Measurements from ENCODE around the gene HSPB6. TPM values are rescaled to one million over a fixed set of nuclear protein-coding genes. Genes with fewer than 3 reads are reported as not detected.
A peak's percentile ranks its signal among the peaks of the same experiment; 100 is the strongest.

Gene HSPB6
- total RNA-seq, 1 donor from 2014 or later = 0.49 TPM

DNA sequence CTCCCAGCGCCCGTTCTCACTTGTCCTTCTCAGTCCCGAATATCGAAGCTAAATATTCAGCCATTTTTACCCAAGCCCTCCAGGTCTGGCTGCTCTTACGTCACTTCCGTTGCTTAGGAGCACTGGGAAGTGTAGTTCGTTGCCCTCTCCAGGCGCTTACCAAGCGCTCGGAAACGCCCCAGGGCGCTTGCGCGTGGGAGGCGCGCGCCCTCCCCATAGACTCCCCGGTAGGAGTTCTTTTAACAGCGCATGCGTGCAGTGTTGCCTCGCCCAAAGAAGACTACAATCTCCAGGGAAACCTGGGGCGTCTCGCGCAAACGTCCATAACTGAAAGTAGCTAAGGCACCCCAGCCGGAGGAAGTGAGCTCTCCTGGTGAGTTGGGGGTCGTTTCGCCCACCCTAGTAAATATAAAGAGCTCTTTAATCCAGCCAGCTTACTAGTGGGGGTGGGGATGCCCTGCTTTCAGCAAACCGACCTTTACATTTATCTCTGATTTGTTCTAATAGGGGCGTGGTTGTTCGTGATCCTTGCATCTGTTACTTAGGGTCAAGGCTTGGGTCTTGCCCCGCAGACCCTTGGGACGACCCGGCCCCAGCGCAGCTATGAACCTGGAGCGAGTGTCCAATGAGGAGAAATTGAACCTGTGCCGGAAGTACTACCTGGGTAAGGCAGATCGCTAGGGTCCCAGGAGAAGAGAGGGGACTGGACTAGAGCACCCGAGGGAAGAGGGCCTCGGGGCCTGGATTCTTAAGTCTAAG is 11.3 kb downstream of the HSPB6 start, which contains the start of the genes PSENEN and U2AF1L4:
Gene PSENEN, plus strand, starts transcription at position 324 of the 759 bp plus-strand sequence. Its CDS starts 280 bp downstream, at position 604.
Gene U2AF1L4, minus strand, starts transcription at position 91 of the 759 bp plus-strand sequence. Its CDS starts 27 bp downstream, at position 64.
- Mint-ChIP-seq H3K27me3 (ENCODE audit: unreplicated experiment) (peaks cover 5% of the 10 kb centered on the region), H3K27ac (ENCODE audit: unreplicated experiment) (peak within 1 kb of the TSS; percentile 96), H3K4me1 (ENCODE audit: low read depth, unreplicated experiment) (peaks cover 10% of the 10 kb centered on the region), H3K9me3 (ENCODE audit: unreplicated experiment) (peaks cover 12% of the 10 kb centered on the region), H3K4me3 (ENCODE audit: unreplicated experiment) (peak within 1 kb of the TSS; percentile 98), H3K36me3 (ENCODE audit: unreplicated experiment) (no peaks in the 10 kb centered on the region)
- DNase-seq = peak; percentile 94
- TF ChIP-seq, protein P1, sequence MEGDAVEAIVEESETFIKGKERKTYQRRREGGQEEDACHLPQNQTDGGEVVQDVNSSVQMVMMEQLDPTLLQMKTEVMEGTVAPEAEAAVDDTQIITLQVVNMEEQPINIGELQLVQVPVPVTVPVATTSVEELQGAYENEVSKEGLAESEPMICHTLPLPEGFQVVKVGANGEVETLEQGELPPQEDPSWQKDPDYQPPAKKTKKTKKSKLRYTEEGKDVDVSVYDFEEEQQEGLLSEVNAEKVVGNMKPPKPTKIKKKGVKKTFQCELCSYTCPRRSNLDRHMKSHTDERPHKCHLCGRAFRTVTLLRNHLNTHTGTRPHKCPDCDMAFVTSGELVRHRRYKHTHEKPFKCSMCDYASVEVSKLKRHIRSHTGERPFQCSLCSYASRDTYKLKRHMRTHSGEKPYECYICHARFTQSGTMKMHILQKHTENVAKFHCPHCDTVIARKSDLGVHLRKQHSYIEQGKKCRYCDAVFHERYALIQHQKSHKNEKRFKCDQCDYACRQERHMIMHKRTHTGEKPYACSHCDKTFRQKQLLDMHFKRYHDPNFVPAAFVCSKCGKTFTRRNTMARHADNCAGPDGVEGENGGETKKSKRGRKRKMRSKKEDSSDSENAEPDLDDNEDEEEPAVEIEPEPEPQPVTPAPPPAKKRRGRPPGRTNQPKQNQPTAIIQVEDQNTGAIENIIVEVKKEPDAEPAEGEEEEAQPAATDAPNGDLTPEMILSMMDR (IDR thresholded peaks at IDR 0.05; ENCODE audit: partially characterized antibody, unreplicated experiment) = no peak

DNA sequence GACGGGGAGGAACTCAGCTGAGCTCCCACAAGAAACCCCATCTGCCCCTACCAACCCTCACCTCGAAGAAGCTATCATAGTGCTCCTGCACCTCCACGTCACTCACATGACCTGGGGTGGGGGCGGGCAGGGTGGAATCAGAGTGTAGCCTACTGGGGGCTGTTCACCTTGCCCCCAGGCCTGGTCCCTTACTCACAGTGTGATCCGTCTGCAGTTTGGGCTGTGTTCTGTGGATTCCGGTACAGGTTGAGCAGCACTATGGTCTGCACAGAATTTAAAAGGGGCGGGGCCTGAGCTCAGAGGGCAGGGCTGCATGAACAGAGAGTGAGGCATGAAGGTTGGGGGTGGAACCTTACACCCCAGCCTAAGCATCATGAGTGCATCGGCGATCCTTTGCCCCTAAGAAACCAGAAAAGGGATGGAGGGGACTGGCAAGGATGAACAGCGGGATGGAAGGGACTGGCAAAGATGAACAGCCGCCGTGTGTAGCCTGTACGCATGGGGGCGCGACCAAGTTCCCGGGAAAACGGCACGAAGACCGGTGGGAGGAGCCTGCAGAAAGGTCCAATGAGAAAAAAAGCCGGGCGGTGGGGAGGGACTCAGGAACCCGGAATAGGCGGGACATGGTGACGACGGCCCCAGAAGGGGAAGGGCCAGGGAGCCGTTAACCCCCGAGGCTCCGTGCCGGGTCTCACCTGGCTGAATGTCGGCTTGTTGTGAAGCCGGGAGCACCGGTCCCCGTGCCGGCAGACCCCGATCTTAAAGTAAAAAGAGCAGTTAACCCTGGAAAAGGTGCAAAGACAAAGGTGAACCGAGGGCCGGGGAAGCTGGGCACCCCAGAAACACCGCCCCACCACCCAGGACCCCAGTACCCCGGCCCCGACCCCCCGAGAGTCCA is 12.2 kb downstream of the HSPB6 start:
- Mint-ChIP-seq H3K36me3 (ENCODE audit: unreplicated experiment) (no peaks in the 10 kb centered on the region), H3K27me3 (ENCODE audit: unreplicated experiment) (peaks cover 4% of the 10 kb centered on the region), H3K9me3 (ENCODE audit: unreplicated experiment) (peaks cover 13% of the 10 kb centered on the region), H3K4me3 (ENCODE audit: unreplicated experiment) (peak overlapping the region; percentile 98), H3K4me1 (ENCODE audit: low read depth, unreplicated experiment) (peaks cover 10% of the 10 kb centered on the region), H3K27ac (ENCODE audit: unreplicated experiment) (peak overlapping the region; percentile 96)
- peak; percentile 95 for DNase-seq
- TF ChIP-seq, protein P1 (IDR thresholded peaks at IDR 0.05; ENCODE audit: partially characterized antibody, unreplicated experiment) = no peak

DNA sequence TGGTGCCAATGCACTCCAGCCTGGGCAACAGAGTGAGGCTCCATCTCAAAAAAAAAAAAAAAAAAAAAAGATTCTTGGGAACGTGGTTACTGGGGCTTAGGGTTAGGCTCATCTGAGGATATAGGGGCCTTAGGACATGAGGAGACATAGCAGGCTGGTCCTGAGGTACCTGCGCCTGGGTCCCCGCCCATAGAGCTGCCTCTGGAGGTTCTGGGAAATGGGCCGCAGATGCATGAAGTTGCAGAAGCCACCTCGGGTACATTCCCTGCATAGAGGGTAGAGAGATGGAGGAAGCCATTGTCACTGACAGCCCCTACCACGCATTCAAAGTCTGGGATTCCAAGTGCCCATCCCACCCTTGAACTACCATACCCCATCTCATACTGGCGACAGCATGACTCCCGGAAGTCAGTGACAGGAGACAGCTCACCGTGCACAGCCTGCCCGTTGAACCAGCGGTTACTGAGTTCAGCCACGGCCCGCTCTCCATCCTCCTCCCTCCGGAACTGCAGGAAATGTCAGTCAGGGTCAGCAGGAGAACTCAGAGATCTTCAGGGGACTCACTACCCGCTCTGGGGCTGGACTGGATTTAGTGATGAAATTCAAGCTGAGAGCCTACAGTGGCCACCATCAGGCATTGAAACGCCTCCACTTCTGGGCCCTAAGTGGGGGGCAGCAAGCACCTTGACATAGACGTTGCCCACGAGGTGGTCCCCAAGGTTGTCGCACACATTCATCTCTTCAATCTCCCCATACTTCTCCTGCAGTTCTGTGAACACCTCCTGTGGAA is 13.0 kb downstream of the HSPB6 start:
- no peak for DNase-seq
- TF ChIP-seq, protein P1 (IDR thresholded peaks at IDR 0.05; ENCODE audit: partially characterized antibody, unreplicated experiment) = no peak
- Mint-ChIP-seq H3K9me3 (ENCODE audit: unreplicated experiment) (peaks cover 9% of the 10 kb centered on the region), H3K4me1 (ENCODE audit: low read depth, unreplicated experiment) (peaks cover 9% of the 10 kb centered on the region), H3K27me3 (ENCODE audit: unreplicated experiment) (no peaks in the 10 kb centered on the region), H3K27ac (ENCODE audit: unreplicated experiment) (peak overlapping the region; percentile 96), H3K4me3 (ENCODE audit: unreplicated experiment) (peak overlapping the region; percentile 98), H3K36me3 (ENCODE audit: unreplicated experiment) (no peaks in the 10 kb centered on the region)

DNA sequence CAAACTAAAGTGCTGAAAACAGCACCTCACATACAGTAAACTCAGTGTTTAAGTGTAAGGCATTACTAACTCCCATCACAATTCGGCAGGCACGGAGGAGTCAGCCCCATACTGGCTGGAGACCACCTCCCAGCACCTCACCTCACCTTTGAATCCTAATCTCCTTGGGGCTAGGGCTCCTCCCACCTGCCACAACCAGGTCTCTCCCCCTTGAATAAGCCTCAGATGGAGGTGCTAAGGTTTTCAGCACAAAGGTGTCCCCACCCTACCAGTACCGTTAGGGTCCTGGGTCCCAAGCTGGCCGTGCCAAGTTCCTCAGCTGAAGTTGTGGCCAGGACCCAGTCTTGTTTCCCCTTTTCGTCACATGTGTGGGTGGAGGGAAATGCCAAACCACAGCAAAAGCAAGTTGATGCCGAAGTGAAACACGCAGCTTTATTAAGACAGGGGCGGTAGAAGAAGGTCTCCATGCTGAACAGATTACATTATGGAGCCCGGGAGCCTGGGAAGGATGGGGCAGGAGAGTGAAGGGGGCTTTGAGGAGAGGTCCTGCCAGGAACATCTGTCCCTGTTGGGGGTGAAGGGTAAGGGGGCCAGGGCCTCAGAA is 14.6 kb downstream of the HSPB6 start, which contains the start of gene IGFLR1:
Gene IGFLR1, minus strand, starts transcription at position 332 of the 604 bp plus-strand sequence. CDS start 1,272 bp downstream, outside the sequence.
- Mint-ChIP-seq H3K4me3 (ENCODE audit: unreplicated experiment) (peak within 1 kb of the TSS; percentile 52), H3K27me3 (ENCODE audit: unreplicated experiment) (no peaks in the 10 kb centered on the region), H3K9me3 (ENCODE audit: unreplicated experiment) (peaks cover 10% of the 10 kb centered on the region), H3K27ac (ENCODE audit: unreplicated experiment) (peak within 1 kb of the TSS; percentile 62), H3K36me3 (ENCODE audit: unreplicated experiment) (no peaks in the 10 kb centered on the region), H3K4me1 (ENCODE audit: low read depth, unreplicated experiment) (peaks cover 6% of the 10 kb centered on the region)
- TF ChIP-seq, protein P1 (IDR thresholded peaks at IDR 0.05; ENCODE audit: partially characterized antibody, unreplicated experiment) = no peak
- no peak for DNase-seq

Measured in glutamatergic neuron (in vitro differentiated cells).